Stimulated activated CD4-positive, alpha-beta T cell treated with anti-CD3 and anti-CD28 coated beads, TNF-alpha, amount 100 ng/mL, for 24 hours (primary cell): ENCODE measurements around the gene FARSB.

Source experiments
- DNase-seq, 3 experiments: peaks; one replicate each; pipeline ENCODE4 v3.0.0-alpha.2; 2020; ENCODE audit warnings: low read depth in 3 of 3

The FARSB gene

GRCh38 chr2:222668494-222669154 is 12.7 kb upstream of the FARSB start:
- DNase-seq, result no peak

DNA sequence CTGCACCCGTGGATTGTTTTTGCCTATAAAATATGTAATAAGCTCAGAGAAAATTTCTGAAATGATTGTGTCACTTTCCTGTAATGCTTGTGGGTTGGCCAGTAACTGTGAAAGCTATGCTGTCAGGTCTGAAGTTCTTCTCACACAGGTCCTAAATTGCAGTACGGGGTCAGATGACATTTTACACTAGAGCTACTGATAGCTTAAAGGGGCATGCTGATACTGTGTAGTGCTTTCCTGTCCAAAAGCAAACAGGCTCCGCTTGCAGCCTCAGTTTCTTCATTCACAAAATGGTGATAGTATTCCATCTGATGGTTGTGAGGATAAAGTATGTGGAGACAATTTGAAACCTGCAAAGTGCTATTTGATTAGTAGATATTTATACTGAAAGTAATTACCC is 7.6 kb upstream of the FARSB start:
- DNase-seq, result no peak

DNA sequence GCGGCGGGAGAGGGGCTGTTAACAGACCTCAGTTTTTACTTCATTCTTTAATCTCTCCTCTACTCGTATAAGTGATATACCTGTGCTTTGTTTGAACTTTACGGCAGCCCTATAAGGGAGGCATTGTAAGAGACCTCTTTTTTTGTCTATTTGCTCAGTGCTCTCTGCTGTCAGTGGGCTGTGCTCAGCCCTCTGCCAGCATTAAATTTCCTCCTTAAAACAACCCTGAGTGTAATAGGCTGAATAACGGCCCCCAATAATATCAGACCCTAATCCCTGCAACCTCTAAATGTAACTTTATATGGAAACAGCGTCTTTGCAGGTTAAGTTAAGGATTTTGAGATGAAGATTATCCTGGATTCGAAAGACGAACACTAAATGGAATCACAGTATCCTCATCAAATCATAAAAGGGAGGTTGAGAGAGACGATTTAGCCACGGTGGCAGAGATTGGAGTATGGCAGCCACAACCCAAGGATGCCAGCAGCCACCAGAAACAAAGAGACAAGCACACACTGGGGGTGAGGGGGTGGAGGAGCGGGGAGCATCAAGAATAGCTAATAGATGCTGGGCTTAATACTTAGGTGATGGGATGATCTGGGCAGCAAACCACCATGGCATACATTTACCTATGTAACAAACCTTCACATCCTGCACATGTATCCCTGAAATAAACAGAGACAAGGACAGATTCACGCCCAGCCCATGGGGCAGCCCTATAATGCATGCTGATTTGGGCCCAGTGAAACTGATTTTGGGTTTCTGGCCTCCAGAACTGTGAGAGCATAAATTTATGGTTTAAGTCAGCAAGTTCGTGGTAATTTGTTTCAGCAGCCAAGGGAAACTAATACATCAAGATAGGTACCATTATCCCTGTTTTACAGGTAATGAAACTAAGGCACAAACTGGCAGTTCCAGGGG is 894 bp upstream of the FARSB start:
- DNase-seq, result no peak

GRCh38 chr2:222653280-222653679 is 2.6 kb downstream of the FARSB start:
- DNase-seq, result no peak

DNA sequence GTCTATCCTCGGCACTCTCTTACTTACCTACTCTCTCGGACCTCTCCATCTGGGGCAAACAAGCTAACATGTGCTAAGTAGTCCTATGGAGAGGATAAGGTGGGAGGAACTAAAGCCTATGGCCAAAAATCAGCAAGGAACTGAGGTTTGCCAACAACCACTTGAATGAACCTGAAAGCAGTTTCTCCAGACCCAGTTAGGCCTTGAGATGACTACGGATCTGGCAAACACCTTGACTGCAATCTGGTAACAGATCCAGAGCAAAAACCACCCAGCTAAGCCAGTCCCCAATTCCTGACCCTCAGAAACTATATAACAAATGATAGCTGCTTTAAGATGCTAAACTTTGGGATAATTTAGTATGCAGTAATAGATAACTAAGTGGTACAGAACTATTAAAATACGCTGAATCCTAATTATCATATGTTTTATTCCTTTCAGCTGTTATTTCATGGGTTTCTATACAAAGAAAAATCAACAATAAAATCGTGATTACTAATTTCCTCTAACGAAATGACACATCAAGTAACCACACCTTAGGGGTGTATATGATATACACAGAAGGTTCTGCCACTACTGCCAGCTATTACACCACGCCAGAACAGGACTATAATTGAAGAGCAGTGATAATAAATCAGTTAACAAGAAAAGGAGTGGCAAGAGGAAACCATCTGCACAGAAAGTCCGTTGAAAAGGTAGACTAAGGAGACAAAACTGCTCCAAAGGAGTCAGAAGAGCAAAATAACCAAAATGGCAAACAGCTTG is 3.2 kb downstream of the FARSB start:
- no peak for DNase-seq

- no peak for DNase-seq
Measured at GRCh38 chr2:222651718-222652418, 4.0 kb downstream of the FARSB start.

- no peak for DNase-seq
Measured at GRCh38 chr2:222649801-222650200, 6.1 kb downstream of the FARSB start.

GRCh38 chr2:222646008-222646407 is 9.9 kb downstream of the FARSB start:
- DNase-seq, result no peak

GRCh38 chr2:222643134-222643533 is 12.8 kb downstream of the FARSB start:
- DNase-seq, result no peak

GRCh38 chr2:222641336-222641735 is 14.6 kb downstream of the FARSB start:
- no peak for DNase-seq

DNA sequence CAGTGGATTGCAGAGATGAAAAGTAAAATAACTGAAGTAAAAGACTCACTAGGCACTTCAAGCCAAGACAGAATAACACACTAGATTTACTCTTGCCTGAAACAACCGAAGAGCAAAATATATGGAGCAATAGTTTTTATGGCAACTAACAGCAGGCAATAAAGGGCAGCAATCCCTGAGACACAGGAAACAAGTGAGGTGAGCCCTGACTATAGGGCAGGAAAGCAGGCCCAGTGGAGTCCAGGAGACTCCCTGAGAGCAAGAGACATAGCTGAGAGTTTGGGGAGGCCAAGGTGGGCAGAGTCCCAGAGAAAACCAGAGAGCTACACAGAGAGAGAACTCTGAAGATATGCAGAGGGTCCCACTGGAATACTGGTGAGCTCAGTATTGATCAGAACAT is 18.8 kb downstream of the FARSB start:
- no peak for DNase-seq

GRCh38 chr2:222635295-222635694 is 20.6 kb downstream of the FARSB start:
- DNase-seq, result no peak

- no peak for DNase-seq
Measured at GRCh38 chr2:222627764-222628163, 28.1 kb downstream of the FARSB start.

GRCh38 chr2:222623756-222624309 is 32.1 kb downstream of the FARSB start:
- DNase-seq, result no peak

GRCh38 chr2:222622910-222623309 is 33.0 kb downstream of the FARSB start:
- no peak for DNase-seq

DNA sequence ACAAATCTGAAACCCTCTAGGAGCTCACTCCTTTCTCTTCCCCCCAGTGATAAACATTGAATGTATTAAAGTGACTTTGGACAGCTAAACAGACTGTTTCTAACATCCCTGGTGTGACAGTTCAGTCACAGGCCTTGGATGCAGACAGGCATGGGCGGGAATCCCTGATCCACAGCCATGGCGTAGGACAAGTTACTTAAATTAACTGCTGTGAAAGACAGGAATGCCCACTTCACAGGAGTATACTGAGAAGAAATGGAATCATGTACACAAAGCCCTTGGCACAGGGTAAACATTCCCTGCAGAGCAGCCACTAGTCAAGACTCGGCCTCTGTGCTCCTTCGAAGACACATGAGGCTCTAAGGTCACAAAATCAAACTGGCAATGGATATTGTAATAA is 34.0 kb downstream of the FARSB start:
- DNase-seq, result no peak

- DNase-seq, result no peak
Measured at GRCh38 chr2:222615320-222615719, 40.6 kb downstream of the FARSB start.

GRCh38 chr2:222613715-222614331 is 42.1 kb downstream of the FARSB start:
- no peak for DNase-seq

- DNase-seq, result no peak
Measured at GRCh38 chr2:222611684-222612083, 44.2 kb downstream of the FARSB start.

- no peak for DNase-seq
Measured at GRCh38 chr2:222610746-222611145, 45.1 kb downstream of the FARSB start.

DNA sequence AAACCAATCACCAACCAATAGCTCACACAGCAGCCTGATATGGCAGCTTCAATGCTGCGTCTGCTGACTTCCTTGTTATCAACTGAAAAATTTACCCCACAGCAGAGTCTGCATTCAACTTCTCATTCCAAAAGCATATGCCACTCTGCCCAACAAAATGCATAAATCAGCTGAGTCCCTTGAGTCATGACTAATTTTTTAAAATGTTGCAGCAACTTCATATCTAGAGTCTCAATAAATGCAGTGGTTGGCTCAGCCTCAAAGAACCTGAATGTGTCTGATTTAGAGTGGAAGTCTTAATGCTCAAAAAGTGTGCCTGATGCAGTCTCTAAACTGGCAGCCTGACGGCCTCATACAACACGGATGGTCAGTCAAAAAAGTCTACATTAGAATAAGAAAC is 46.5 kb downstream of the FARSB start:
- DNase-seq, result no peak
